GM18870 (cell line): ENCODE measurements around the gene AUTS2.
A peak's percentile ranks its signal among the peaks of the same experiment; 100 is the strongest.

Experiments
- ATAC-seq: cut with Tn5 transposase; IDR thresholded peaks from one replicate; pipeline ENCODE4 v1.9.1; 2021; ENCODE audit warnings: moderate library complexity; ENCODE audit not compliant: unreplicated experiment

Gene AUTS2

GRCh38 chr7:69840248-69840647, 242.0 kb downstream of the AUTS2 start:
- ATAC-seq = peak; percentile 34

GRCh38 chr7:69843653-69844052, 245.4 kb downstream of the AUTS2 start:
- peak; percentile 44 for ATAC-seq

- ATAC-seq = peak; percentile 39
Measured at GRCh38 chr7:69844264-69844868, 246.1 kb downstream of the AUTS2 start.

GRCh38 chr7:69845721-69846495, 247.6 kb downstream of the AUTS2 start:
- ATAC-seq = no peak

DNA sequence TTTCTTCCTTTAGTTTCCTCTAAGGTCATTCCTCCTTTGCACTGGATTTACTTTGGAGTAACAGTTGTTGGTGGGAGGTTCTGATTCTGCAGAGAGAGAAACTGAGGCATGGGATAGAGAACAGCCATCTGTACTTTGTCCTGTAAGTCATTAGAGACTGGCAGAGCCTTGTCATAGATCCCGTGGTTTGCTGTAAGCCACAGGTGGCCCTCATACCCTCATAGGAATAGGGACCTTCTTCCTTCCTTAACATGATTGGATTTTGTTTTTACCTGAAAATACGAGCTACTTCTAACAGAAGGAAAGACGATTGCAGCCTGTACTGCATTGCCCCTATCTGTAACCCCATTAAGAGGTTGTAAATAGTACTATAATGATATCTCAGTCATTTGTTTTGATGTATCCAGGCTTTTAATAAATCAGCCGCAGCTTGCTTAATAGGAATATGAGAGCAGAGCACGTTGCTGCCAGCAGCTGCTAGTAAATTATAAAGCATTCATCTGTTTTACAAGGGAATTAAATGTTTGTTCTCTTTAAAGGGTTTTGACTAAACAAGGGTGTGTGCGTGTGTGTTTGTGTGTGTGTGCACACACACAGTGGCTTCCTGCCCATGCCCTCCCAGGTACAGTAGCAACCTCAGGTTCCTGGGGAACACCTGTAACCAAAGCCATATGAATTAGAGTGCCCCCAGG, 249.8 kb downstream of the AUTS2 start:
- no peak for ATAC-seq

DNA sequence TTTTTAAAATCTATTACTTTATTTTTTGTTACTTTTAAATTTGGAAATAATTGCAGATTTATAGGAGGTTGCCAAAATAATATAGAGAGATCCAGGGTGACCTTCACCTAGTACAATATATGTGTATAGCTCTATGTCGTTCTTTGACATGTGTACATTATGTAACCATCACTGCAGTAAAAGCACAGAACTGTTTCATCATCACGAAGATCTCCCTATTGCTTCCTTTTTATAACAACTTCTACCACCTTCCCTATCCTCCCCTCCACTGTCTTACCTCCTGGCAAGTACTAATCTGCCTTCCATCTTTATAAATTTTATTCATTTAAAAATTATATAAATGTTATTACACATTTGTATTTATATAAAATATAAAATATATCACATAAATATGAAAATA, 251.0 kb downstream of the AUTS2 start:
- no peak for ATAC-seq

GRCh38 chr7:69857014-69857413, 258.7 kb downstream of the AUTS2 start:
- ATAC-seq = no peak

DNA sequence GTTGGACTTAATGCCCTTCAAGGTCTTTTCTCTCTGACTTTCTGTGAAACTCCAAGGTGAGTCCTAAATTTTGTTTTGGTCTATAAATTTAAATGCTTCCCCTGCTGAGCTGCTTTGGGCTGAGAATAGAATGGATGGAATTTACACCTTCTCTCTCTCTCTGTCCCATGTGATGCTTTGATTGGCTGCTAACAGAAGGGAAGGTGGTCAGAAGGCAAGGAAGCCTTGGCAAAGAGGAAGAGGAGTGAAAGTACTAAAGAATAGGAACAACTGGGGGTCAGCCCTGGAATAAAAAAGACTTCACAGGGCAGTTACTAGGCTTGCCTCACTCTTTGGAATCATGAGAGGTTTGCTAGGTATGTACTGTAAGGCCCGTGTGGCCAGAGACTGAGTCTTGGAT, 260.2 kb downstream of the AUTS2 start:
- no peak for ATAC-seq

DNA sequence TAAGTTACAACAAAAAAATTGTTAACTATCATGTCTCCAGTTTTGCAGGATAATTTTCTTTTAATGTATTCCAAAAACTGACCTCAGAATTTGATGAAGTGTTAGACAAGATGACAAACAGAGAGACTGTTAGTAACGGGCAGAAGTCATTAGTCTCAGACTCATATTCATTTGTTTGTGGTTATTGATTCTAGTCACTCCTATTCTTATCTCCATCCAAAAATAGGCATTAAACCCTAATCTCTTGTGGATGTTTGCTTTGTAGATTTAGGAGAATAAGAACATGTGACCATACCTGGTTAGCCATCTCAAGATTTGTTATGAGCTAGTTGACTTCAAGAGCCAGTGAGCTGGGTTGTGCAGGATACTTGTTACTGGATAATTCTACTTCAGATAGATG, 261.1 kb downstream of the AUTS2 start:
- ATAC-seq = no peak

DNA sequence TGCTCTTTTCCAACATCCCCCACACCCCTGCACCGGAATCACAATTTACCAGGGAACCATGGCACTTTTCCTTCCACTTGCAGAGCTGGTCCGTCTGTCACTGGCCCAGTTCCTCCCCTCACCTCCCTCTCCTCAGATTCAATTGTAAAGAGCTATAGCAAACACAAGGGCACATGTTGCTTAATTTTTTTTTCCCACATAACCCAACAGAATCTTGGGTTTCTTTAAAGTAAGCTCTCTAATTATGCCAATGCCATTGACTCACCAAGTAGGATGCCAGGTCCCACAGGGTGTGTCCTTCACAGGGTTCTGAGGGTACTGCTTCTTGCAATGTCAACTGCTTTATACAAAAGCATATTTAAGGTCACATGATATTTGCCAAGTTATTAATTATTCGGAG, 262.2 kb downstream of the AUTS2 start:
- no peak for ATAC-seq

GRCh38 chr7:69860941-69861622, 262.8 kb downstream of the AUTS2 start:
- no peak for ATAC-seq

DNA sequence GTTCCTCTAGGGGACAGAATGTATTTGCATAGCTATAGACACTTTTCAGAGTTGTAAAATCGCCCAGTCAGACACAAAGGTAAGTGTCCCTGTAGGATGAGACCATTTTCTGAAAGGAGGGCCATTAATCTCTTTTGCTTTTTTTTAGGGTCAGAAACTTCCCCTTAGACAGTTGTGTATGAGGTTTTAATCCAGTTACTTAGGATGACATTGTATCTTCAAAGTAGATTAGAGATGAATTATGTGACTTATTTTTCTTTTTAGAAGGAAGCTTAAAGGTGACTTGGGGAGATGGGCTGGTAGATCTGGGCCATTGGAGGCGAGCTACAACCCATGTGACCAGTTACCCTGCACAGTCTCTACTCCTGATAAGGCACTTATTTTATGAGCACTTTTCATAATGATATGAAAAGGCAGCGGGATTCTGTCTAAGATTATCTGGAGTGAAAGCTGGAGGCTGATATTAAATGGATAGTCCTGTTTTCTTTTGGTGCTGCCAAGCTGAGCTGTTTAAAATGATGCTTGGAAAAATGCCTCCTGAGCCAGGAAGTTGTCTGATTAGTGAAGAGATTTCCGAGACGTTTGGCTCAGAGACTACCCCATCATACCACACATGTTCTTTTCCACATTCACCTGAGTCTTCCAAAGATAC, 264.3 kb downstream of the AUTS2 start:
- no peak for ATAC-seq

GRCh38 chr7:69864274-69864673, 266.0 kb downstream of the AUTS2 start:
- ATAC-seq = no peak

GRCh38 chr7:69864822-69865221, 266.5 kb downstream of the AUTS2 start:
- ATAC-seq = peak; percentile 80

DNA sequence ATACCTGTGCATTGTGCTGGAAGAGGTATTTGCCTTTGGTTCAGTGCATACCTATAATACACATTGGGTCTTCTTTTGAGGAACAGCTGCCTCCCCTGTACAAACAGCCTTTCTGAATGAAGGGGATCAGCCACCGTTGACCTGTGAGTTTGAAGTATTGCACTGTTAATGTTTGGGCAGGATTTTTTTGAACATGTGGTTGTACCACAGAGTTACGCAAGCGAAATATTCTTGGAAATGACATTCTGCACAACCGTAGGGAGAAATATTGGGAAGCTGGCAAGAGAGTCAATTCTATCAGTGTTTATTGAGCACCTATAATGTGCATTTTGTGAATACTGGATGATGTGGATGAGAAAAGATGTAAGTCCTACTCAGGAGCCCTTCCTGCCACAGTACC, 270.6 kb downstream of the AUTS2 start:
- no peak for ATAC-seq

DNA sequence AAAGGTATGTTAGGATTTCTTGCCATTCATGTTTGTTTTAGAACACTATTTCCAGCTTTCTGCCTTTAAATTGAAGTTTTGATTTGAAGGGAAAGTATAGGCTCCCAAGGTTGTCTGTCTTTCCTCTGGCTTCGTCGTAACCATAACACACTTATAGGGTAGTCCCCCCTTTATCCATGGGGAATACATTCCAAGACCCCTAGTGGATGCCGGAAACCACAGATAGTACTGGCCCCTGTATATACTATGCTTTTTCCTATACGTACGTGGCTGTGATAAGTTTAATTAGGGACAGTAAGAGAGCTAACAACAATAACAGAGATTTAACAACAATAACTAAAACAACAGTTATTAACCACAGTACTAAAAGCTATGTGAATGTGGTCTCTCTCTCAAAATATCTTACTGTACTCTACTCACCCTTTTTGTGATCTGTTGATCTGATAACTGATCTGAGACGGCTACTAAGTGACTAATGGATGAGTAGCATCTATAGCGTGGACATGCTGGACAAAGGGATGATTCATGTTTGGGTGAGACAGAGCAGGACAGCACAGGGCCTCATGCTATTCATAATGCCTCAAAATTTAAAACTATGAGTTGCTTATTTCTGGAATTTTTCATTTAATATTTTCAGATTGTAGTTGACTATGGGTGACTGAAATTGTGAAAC, 273.1 kb downstream of the AUTS2 start:
- ATAC-seq = no peak

DNA sequence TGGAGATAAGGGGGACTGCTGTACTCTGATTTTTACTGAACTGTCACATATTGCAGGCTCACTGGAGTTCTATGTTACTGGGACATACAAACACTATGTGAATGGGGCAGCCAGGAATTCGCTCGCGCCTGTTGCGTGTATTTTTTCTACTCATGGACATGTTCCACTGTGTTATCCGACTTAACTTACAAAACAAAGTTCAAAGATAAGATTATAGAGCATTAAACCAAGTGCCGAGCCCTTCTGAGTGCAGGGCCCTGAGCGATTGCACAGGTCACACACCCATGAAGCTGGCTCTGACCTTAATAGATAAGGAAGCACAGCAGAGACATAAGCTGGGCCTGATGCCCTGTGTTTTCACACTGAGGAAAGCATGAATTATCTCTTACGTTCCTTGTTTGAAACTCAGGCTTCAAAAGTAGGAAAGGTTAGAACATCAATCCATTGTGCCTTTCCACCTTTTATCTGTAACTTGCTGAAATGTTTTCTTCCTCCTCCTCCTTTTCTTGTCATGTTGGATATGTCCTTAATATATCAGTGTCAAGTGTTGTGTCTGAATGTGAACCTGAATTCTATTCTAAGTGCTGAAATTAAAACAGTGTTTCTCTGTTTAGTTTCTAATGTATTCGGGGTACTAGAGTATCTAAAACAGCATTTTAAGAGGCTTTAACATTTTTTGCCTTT, 273.8 kb downstream of the AUTS2 start:
- no peak for ATAC-seq

DNA sequence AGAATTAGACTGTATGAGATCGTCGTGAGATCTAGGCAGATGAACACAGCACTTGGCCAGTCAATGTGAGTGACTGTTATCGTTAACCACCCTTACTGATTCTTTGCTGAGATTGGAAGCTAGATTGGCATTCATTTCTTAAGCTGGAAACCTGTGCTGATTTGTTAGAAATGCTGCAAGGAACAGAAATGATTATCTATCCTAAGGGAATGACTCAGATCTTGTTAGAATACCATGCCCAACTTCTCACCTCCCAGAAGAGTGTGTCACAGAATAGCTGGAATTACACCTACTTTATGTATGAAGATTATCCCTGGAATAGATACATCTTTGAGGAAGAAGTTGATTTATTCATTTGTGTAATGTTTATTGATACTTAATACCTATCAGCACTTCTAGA, 275.2 kb downstream of the AUTS2 start:
- ATAC-seq = no peak

DNA sequence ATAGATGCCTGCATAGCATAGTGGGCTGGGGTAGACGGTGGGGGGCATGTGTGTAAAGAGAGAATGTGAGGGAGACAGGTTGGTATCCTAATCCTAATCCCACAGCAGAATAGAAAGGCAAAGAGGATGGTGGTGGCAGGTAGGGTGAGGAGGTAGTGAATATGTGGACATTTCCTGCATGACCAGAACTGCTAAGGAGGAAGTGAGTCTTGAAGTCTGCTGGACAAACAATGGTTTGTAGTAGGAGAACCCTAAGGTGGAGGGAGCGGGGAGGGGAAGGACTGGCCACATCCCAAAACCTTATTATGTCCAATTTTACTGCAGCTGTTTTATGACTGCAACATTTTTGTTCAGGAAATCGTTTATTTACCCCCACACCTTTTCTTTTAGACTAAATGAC, 279.7 kb downstream of the AUTS2 start:
- no peak for ATAC-seq

DNA sequence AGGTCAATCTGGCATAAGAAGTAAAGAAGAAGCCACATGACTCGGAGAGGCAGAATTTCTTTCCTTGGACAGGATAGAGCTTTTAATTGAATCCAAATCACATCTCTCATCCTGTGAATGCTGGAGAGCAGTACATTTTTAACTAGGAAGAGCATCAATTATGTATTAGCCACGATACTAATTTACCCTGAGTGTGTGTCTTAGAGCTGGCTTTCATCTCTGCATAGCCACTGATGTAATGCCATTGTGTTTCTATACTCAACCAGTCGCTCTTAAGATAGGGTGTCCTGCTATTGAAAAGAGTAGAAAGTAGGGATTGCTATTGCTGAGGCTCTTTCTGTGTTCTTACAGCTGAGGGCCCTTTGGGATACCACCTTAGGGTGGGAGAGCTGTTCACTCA, 280.3 kb downstream of the AUTS2 start:
- ATAC-seq = no peak
